GM18519 (cell line): ENCODE measurements around the gene CDH12.

Experiments
- ATAC-seq: cut with Tn5 transposase; IDR thresholded peaks from one replicate; pipeline ENCODE4 v1.9.1; 2021; ENCODE audit warnings: mild to moderate bottlenecking, moderate library complexity; ENCODE audit not compliant: unreplicated experiment, low FRiP score

The CDH12 gene

GRCh38 chr5:21802100-21802499, 1051.0 kb downstream of the CDH12 start:
- ATAC-seq: no peak

GRCh38 chr5:21792748-21793147, 1060.4 kb downstream of the CDH12 start:
- ATAC-seq: no peak

GRCh38 chr5:21791304-21791703, 1061.8 kb downstream of the CDH12 start:
- ATAC-seq: no peak

- no peak for ATAC-seq
Measured at GRCh38 chr5:21784487-21784886, 1068.7 kb downstream of the CDH12 start.

DNA sequence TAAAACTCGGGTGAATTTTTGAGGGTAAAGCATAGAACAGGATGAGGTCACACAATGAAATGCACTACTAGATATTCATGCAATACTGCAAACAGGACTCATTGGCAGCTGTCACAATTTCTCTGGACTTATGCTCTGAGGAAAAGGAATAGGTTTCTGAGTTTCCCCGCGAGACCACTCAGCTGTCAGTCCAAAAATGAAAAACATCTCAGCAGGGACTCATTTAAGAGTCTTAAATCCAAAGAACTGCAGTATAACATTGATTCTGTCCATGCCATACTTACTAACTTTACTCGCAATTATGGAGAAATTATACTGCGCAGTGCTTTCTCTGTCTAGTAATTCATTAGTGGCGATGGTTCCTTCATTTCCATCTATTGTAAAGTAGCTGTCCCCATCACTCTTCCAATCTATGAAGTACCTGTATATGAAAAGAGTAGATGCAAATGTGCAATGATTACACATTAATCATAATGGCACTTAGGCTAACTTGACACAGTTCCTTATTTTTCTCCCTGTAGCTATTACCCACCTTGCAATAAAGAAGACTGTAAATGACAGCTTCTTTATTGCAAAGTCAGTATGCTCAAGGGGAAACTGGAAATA, 1070.0 kb downstream of the CDH12 start:
- no peak for ATAC-seq

DNA sequence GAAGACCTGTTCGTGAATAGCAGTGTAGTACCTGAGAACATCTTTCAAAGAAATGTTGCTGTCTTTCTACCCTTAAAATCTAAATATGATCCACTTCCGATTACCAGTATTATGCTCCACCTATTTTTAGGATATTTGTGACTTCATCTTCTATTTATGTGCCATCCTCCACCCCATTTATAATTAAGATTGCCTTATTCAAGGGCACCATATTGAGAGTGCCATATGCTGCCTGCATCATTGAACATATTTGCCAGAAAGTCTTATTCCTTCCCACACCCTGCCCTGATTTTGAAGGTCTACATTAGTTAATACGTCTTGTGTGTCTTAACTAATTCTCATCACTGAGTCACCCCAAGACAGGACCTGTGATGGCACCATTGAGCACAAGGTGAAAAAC, 1076.7 kb downstream of the CDH12 start:
- ATAC-seq: no peak

DNA sequence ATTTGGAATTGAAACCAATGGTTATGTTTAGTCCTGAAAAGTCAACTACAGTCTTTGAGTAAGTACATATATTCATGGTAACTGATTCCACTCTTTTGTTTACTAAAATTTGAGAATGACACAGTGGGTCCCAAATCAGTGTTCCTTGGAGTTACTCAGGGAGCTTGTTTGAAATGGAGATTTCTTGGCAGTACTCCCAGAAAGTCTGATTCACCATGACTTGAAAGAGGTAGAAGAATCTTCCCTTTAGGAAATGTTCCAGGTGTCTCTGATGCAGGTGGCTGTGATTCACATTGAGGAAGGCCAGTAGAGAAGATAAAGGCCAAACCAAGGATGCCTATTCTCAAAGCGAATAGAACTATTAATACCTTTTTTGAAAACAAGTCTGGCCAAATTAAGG, 1078.3 kb downstream of the CDH12 start:
- no peak for ATAC-seq

GRCh38 chr5:21774281-21774680, 1078.9 kb downstream of the CDH12 start:
- ATAC-seq: no peak

GRCh38 chr5:21773456-21773855, 1079.7 kb downstream of the CDH12 start:
- ATAC-seq: no peak

GRCh38 chr5:21765406-21765805, 1087.7 kb downstream of the CDH12 start:
- ATAC-seq: no peak

DNA sequence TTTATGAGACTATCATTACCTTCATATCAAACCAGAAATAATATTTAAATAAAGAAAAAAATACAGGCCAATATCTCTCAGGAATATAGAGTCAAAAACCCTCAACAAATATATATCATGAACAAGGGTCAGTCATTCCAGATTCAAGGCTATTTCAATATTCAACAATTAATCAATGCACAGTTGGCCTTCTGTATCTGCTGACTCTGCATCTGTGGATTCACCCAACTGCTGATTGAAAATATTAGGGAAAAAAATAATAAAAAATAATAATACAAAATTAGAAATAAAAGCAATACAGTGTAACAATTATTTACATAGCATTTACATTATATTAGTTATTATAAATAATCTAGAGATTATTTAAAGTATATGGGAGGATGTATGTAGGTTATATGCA, 1114.0 kb downstream of the CDH12 start:
- no peak for ATAC-seq

GRCh38 chr5:21723500-21723899, 1129.6 kb downstream of the CDH12 start:
- no peak for ATAC-seq

DNA sequence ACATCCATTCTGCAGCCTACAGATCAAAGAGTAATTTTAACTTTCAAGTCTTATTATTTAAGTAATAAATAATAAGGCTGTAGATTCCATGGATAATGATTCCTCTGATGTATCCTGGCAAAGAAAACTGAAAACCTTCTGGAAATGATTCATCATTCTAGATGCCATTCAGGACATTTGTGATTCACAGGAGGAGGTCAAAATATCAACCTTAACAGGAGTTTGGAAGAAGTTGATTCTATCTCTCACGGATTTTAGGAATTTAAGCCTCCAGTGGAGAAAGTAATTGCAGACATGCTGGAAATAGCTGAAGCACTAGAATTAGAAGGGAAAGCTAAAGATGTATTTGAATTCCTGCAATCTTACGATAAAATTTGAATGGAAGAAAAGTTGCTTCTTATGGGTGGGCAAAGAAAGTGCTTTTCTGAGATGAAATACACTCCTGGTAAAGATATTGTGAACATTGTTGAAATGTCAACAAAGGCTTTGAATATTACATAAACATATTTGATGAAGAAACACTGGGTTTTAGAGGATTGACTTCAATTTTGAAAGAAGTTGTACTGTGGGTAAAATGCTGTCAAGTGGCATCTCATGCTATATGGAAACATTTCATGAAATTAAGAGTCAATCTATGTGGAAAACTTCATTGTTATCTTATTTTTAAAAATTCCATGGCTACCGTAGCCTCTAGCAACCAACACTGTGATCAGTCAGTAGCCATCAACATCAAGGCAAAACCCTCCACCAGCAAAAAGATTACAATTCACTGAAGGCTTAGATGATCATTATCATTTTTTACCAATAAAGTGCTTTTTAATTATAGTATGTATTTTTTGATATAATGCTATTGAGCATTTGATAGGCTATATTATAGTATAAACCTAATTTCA, 1141.0 kb downstream of the CDH12 start:
- no peak for ATAC-seq

GRCh38 chr5:21709770-21710169, 1143.4 kb downstream of the CDH12 start:
- ATAC-seq: no peak

GRCh38 chr5:21704974-21705668, 1148.0 kb downstream of the CDH12 start:
- no peak for ATAC-seq

GRCh38 chr5:21701317-21701716, 1151.8 kb downstream of the CDH12 start:
- no peak for ATAC-seq
